Measurements from ENCODE around the gene SMIM8. TPM values are rescaled to one million over a fixed set of nuclear protein-coding genes. Genes with fewer than 3 reads are reported as not detected.

Gene SMIM8
- total RNA-seq, 2 donors from 2014 or later, result 6.7 to 11.2 TPM

GRCh38 chr6:87344731-87345130 is 22.3 kb downstream of the SMIM8 start, which contains the start of gene C6orf163:
TSS of gene C6orf163 (plus strand) at chr6:87344813. CDS start at chr6:87345100, 287 bp downstream.
- H3K4me1 ChIP-seq, result peaks cover 14% of the 10 kb centered on the region
- no peaks in the 10 kb centered on the region for H3K27me3 ChIP-seq
- TF ChIP-seq, protein P1, sequence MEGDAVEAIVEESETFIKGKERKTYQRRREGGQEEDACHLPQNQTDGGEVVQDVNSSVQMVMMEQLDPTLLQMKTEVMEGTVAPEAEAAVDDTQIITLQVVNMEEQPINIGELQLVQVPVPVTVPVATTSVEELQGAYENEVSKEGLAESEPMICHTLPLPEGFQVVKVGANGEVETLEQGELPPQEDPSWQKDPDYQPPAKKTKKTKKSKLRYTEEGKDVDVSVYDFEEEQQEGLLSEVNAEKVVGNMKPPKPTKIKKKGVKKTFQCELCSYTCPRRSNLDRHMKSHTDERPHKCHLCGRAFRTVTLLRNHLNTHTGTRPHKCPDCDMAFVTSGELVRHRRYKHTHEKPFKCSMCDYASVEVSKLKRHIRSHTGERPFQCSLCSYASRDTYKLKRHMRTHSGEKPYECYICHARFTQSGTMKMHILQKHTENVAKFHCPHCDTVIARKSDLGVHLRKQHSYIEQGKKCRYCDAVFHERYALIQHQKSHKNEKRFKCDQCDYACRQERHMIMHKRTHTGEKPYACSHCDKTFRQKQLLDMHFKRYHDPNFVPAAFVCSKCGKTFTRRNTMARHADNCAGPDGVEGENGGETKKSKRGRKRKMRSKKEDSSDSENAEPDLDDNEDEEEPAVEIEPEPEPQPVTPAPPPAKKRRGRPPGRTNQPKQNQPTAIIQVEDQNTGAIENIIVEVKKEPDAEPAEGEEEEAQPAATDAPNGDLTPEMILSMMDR (IDR thresholded peaks at IDR 0.05), result no peak
- TF ChIP-seq POLR2A (IDR thresholded peaks at IDR 0.05), result no peak
- H3K27ac ChIP-seq, result no peak within 1 kb of the TSS
- H3K4me3 ChIP-seq, result no peak within 1 kb of the TSS
- no peaks in the 10 kb centered on the region for H3K9me3 ChIP-seq
- 76 to 83% methylated on average over 2 of the region's 2 CpGs for WGBS, 2 donors
- ATAC-seq (no peak), DNase-seq (no peak)
- intact Hi-C loops (cut with DNase I), result no loop called here
- no peaks in the 10 kb centered on the region for H3K36me3 ChIP-seq (replicated peaks in 1 of 2; ENCODE audit: insufficient read depth in 1 of 2, low read depth in 2 of 2)

DNA sequence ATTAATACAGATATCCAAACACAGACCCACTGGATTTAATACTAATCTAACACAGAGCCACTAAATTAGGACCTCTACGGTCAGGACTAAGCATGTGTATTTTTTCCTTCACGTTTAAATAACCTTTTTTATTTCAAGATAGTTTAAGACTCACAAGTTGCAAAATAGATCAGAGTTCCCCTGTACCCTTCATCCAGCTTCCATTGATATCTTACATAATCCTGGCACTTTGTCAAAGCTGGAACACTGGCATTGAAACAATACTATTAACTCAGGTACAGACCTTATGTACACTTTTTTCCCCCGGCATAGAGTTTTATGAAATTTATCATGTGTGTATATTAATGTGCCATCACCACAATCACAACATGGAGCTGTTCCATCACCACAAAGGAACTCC is 24.3 kb downstream of the SMIM8 start:
- H3K27ac ChIP-seq, result no peak overlapping the region

GRCh38 chr6:87349896-87350295 is 27.5 kb downstream of the SMIM8 start:
- no peak for TF ChIP-seq POLR2A (IDR thresholded peaks at IDR 0.05)
- TF ChIP-seq, protein P1 (IDR thresholded peaks at IDR 0.05), result no peak
- ATAC-seq (no peak), DNase-seq (no peak)
- Histone ChIP-seq H3K27me3 (no peaks in the 10 kb centered on the region), H3K4me3 (no peak overlapping the region), H3K27ac (no peak overlapping the region), H3K9me3 (no peaks in the 10 kb centered on the region), H3K4me1 (no peaks in the 10 kb centered on the region), H3K36me3 (replicated peaks in 1 of 2; ENCODE audit: insufficient read depth in 1 of 2, low read depth in 2 of 2) (no peaks in the 10 kb centered on the region)
- 93 to 97% methylated on average over 2 of the region's 2 CpGs for WGBS, 2 donors
- intact Hi-C loops (cut with DNase I), result no loop called here

More for the DNA sequence above, 24.3 kb downstream of the SMIM8 start:
- ATAC-seq (no peak), DNase-seq (no peak)
- WGBS, 2 donors, result 55 to 56% methylated on average over 3 of the region's 3 CpGs
- Histone ChIP-seq H3K4me3 (no peak overlapping the region), H3K36me3 (replicated peaks in 1 of 2; ENCODE audit: insufficient read depth in 1 of 2, low read depth in 2 of 2) (no peaks in the 10 kb centered on the region), H3K4me1 (peaks cover 7% of the 10 kb centered on the region), H3K27me3 (no peaks in the 10 kb centered on the region), H3K9me3 (no peaks in the 10 kb centered on the region)
- intact Hi-C loops (cut with DNase I), result no loop called here
- no peak for TF ChIP-seq POLR2A (IDR thresholded peaks at IDR 0.05)
- TF ChIP-seq, protein P1 (IDR thresholded peaks at IDR 0.05), result no peak

- DNase-seq, result no peak
- no peaks in the 10 kb centered on the region for H3K27me3 ChIP-seq
- no peaks in the 10 kb centered on the region for H3K4me1 ChIP-seq
- intact Hi-C loops (cut with DNase I), result no loop called here
- TF ChIP-seq, protein P1 (IDR thresholded peaks at IDR 0.05), result no peak
- no peak for TF ChIP-seq POLR2A (IDR thresholded peaks at IDR 0.05)
- H3K27ac ChIP-seq, result no peak overlapping the region
- H3K4me3 ChIP-seq, result no peak overlapping the region
- H3K36me3 ChIP-seq (replicated peaks in 1 of 2; ENCODE audit: insufficient read depth in 1 of 2, low read depth in 2 of 2), result no peaks in the 10 kb centered on the region
- H3K9me3 ChIP-seq, result no peaks in the 10 kb centered on the region
- no peak for ATAC-seq
Observed at GRCh38 chr6:87350516-87350915, 28.1 kb downstream of the SMIM8 start.

- WGBS, 2 donors, result 88 to 100% methylated on average over 1 of the region's 1 CpG
- no peak overlapping the region for H3K4me3 ChIP-seq
- H3K27me3 ChIP-seq, result no peaks in the 10 kb centered on the region
- intact Hi-C loops (cut with DNase I), result no loop called here
- DNase-seq (no peak), ATAC-seq (no peak)
- no peak overlapping the region for H3K27ac ChIP-seq
- no peaks in the 10 kb centered on the region for H3K9me3 ChIP-seq
- H3K4me1 ChIP-seq, result no peaks in the 10 kb centered on the region
- TF ChIP-seq, protein P1 (IDR thresholded peaks at IDR 0.05), result no peak
- no peak for TF ChIP-seq POLR2A (IDR thresholded peaks at IDR 0.05)
- H3K36me3 ChIP-seq (replicated peaks in 1 of 2; ENCODE audit: insufficient read depth in 1 of 2, low read depth in 2 of 2), result no peaks in the 10 kb centered on the region
Observed at GRCh38 chr6:87351583-87351982, 29.2 kb downstream of the SMIM8 start.

Data from body of pancreas (tissue), 4 donors.